ENCODE measurements around the gene POLQ.
A peak's percentile ranks its signal among the peaks of the same experiment; 100 is the strongest.
"Not testable (repeated sequence)": the region's sequence is repeated elsewhere in the genome, so short reads cannot be mapped to it uniquely, and the experiment has no call there.

The POLQ gene

DNA sequence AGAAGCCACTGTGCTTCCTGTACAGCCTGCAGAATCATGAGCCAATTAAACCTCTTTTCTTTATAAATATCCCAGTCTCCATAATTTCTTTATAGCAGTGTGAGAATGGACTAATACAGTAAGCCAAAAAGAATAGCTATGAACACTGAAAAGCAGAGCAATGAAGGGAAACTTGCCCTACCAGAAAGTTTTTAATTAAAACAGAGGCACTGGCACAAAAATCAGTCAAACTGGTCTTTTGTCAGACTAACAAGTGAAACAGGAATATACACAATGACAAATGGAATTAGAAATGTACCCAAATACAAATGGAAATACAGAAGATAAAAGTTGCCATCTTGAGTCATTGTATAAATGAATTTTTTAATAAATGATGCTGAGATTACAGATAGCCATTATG is 40.5 kb downstream of the POLQ start:
- no peak for DNase-seq

DNA sequence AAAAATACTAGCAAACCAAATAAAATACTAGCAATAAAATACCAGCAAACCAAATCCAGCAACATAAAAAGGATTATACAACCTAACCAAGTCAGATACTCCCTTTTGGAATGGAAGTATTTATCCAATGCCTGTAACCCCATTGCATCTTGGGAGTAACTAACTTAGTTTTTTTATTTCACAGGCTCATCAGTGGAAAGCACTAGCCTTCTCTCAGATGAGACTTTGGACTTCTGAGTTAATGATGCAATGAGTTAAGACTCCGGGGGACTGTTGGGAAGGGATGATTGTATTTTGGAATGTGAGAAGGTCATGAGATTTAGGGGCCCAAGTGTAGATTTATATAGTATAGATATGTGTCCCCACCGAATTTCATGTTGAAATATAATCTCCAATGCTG is 41.2 kb downstream of the POLQ start:
- DNase-seq = no peak

DNA sequence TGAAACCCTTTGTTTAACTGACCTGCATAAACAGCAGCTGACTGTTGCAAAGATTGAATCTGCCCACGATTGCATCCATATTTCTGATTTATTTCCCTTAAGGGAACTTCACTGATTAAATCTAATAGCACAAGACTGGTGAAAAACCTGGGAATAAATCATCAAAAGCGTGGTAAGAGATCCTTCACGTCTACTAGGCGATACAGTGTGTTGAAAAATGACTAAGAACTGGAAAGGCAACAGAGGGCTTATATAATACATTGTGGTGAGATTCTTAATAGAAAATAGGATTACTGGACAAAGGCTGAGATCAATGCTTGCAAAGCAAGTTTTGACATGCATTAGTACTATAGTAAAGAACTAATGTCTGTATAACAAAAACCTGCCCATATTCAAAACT is 49.0 kb downstream of the POLQ start:
- no peak for DNase-seq

DNA sequence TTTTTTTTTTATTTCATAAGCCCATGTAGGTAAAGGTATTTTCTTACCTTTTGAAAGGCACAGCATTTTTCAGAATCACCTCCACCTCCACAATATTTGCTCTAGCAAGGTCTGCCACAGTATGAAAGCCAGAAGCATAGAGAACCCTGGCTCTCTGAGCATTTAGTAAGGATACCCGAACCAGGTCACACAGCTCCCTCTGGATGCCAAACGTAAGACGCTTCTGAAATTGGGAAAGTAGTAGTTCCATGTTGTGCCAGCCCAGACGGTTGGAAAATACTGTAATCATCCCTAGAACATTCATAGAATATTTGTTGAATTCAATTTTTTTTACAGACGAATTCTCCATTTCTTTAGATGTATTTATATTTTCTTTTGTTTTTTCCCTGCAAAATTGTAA is 52.4 kb downstream of the POLQ start:
- DNase-seq = no peak

DNA sequence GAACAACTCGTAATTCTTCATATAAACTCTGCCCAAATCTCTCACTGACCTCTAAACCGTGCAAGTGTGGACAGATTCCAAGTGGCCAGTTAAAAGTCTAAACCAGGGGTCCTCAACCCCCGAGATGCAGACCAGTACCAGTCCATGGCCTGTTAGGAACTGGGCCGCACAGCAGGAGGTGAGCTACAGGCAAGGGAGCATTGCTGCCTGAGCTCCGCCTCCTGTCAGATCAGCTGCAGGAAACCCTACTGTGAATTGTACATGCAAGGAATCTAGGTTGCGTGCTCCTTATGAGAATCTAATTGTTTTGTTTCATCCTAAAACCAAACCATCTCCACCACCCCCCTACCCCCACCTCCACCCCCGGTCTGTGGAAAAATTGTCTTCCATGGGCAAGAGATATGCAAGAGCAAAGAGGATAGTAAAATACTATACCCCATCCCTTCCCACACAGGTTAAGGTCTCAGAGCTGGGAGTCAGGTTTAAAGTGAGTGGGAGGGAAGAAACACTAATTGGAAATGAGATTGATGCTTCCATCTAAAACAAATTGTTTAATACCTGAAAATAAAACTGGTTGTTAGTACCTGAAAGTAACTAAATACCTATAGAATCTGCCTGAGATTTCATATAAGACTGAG is 54.0 kb downstream of the POLQ start:
- no peak for DNase-seq

DNA sequence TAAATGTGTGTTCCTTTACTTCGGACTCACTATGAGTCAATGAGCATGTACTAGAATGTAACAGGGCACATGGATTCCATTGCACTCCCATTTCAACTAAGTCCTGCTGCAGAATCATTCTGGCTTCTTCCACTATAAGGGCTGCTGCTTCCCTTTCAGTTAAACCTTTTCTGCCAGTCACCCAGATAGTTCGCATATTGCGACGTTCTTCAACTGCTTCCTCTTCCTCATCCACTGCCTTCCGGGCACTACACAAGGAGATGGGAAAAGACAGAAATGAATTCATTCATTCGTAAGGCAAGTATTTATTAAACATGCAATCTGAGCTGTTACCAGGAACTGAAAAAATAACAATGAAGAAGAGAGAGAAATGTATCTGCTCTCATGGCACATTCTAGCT is 55.6 kb downstream of the POLQ start:
- DNase-seq = no peak

GRCh38 chr3:121488628-121489027 is 57.2 kb downstream of the POLQ start:
- DNase-seq = no peak

- DNase-seq = no peak
These were observed 62.5 kb downstream of the POLQ start for GRCh38 chr3:121483290-121483689.

DNA sequence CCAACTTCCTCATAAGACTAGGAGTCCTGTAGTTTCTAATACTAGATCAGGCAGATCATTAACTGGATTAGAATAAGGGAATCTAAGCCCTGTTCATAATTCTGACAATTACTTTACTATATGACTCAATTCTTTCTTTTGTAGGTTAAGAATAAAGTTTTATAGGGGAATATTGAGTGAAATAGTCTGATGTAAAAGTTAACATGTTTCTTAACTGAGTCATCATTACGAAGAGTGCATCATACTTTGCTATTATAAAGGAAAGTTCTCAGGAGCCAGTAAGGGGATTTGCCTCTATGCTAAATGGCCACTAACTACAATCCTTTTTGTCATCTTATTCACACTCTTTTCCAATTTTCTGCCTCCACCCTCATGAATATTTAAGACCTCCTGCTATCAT is 63.1 kb downstream of the POLQ start:
- DNase-seq = no peak

DNA sequence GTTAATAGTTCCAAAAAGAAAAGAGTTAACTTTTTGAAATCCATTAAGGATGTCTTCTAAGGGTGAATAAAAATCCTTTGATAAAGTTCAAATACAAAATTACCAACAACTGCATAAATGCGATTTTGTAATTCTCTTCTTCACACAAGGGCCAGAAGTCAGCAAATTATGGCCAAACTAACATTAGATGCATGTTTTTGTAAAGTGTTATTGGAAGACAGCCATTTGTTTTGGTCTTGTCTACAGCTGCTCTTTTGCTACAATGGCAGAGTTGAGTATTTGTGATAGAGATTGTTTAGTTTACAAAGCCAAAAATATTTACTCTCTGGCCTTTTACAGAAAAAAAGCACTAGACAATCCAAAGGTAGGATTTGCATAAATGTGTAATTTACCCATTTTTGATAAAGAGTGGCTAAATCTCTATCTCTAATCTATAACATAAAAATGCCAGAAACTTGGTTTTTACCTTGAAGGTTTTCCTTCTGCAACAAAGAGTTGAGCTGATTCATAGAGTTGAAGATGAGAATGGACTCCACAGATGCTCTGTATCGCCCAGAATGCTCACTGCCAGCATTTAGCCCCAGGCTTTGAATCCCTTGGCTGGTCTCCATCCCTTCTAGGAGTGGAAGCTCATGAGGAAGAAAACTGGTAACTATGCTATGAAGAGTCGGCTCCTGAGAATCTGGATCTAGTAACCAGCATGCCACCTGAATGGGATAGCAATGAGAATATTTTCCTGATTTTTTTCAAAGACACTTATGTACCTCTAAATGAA is 64.5 kb downstream of the POLQ start:
- DNase-seq = no peak

- DNase-seq = no peak
These were observed 68.2 kb downstream of the POLQ start for GRCh38 chr3:121477589-121477988.

DNA sequence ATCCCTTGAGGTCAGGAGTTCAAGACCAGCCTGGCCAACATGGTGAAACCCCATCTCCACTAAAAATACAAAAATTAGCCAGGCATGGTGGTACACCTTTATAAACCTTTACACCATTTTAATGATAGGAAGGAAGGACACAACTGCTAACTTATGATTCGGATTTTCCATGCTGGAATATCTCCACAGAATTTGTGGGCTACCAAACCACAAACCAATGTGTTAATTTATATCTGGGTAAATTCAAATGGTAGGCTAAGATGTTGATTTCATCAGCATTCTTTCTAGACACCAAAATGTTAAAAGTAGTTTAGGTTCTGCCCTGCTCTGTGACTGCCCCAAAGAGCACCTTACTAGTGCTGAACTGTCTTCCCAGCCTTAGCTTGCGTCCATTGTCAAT is 72.8 kb downstream of the POLQ start:
- DNase-seq = no peak

GRCh38 chr3:121467085-121467484 is 78.7 kb downstream of the POLQ start:
- DNase-seq = no peak

GRCh38 chr3:121463745-121464144 is 82.0 kb downstream of the POLQ start:
- DNase-seq = no peak

- no peak for DNase-seq
These were observed 83.2 kb downstream of the POLQ start for GRCh38 chr3:121462565-121462964.

GRCh38 chr3:121451752-121452151 is 94.0 kb downstream of the POLQ start:
- DNase-seq = not testable (repeated sequence)

DNA sequence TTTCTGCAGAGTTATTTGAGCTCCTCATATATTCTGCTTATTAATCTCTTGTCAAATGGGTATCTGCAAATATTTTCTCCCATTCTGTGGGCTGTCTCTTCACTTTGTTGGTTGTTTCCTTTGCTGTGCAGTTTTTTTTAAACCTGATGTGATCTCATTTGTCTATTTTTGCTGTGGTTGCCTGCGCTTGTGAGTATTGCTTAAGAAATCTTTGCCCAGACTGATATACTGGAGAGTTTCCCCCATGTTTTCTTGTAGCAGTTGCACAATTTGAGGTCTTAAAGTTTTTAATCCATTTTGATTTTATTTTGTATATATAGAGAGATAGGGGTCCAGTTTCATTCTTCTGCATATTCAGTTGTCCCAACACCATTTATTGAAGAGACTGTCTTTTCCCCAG is 102.3 kb downstream of the POLQ start:
- no peak for DNase-seq

GRCh38 chr3:121436641-121437040 is 109.1 kb downstream of the POLQ start:
- DNase-seq = no peak

GRCh38 chr3:121436074-121436473 is 109.7 kb downstream of the POLQ start:
- DNase-seq = no peak

DNA sequence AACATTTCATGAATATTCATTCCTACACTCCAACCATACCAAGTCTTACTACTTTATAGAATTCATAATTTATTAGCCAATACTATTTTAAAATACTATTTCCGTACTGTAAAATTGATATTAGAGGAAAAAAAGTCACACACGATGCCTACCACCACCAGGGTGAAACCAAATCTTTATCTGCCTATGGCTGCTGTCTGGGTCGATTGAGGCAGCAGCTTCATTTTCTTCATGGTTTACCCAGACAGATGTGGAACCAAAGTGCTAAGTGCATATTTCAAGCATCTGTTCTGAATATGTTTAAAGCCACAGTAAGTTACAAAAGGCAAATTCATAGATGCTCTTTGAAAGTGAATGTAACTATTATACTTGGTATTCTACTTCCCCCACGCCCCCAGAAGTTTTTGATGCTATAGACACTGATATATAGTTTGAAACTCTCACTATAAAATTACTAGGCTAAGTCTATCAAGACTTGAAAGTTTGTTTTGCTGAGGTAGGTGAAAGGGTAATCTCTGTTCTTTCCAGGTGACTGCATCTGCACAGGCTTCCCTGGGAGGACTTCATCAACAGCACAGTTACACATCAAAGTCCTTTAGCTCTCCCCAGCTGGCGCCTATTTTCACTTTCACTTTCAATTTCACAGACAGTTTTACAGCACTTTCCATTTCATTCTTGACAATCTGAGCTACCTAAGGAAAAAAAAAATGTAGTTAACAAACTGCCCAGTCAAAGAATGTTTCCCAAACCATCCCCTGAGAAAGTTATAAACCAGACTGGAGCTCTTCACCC is 113.9 kb downstream of the POLQ start:
- peak; percentile 8 for DNase-seq

- DNase-seq = no peak
These were observed 115.0 kb downstream of the POLQ start for GRCh38 chr3:121430664-121431215.

- no peak for DNase-seq
These were observed 121.2 kb downstream of the POLQ start for GRCh38 chr3:121424549-121424948.

GRCh38 chr3:121418182-121418581 is 127.6 kb downstream of the POLQ start:
- no peak for DNase-seq

GRCh38 chr3:121414924-121415323 is 130.9 kb downstream of the POLQ start:
- DNase-seq = no peak

Measured in NCI-H1694 treated with DMSO at 0.1 percent for 48 hours (cell line).